GM12892 (cell line): ENCODE measurements around the gene CNOT4.
"Not testable (repeated sequence)": the region's sequence is repeated elsewhere in the genome, so short reads cannot be mapped to it uniquely, and the experiment has no call there.

Experiments used
- DNase-seq: peaks from one replicate; pipeline ENCODE4 v3.0.0; 2011; ENCODE audit not compliant: insufficient read length
- FAIRE-seq: peaks from 2 replicates; lab custom pipeline; 2011; peaks lifted over from hg19 to GRCh38; lab: Jason Lieb, UNC
- POLR2A ChIP-seq: IDR thresholded peaks from 2 replicates; pipeline ENCODE4 v1.6.1; 2011; ENCODE audit warnings: low read depth, low read length, control low read depth
- POLR2AphosphoS5 ChIP-seq: IDR thresholded peaks from 2 replicates; pipeline ENCODE4 v1.6.1; 2011; ENCODE audit warnings: low read depth, low read length, control low read depth
- TAF1 ChIP-seq: IDR thresholded peaks from 2 replicates; pipeline ENCODE4 v1.6.1; 2011; ENCODE audit warnings: low read depth, mild to moderate bottlenecking, control low read depth, low read length, borderline replicate concordance

The CNOT4 gene

GRCh38 chr7:135365721-135366120 is 144.2 kb downstream of the CNOT4 start:
- no peak for TF ChIP-seq POLR2AphosphoS5
- TF ChIP-seq POLR2A, result no peak
- no peak for TF ChIP-seq TAF1
- DNase-seq (no peak), FAIRE-seq (no peak)

GRCh38 chr7:135364206-135364605 is 145.7 kb downstream of the CNOT4 start:
- DNase-seq (no peak), FAIRE-seq (no peak)
- no peak for TF ChIP-seq POLR2AphosphoS5
- no peak for TF ChIP-seq POLR2A
- TF ChIP-seq TAF1, result no peak

GRCh38 chr7:135362871-135363270 is 147.0 kb downstream of the CNOT4 start:
- FAIRE-seq (no peak), DNase-seq (no peak)
- no peak for TF ChIP-seq TAF1
- TF ChIP-seq POLR2AphosphoS5, result no peak
- TF ChIP-seq POLR2A, result no peak

- TF ChIP-seq POLR2AphosphoS5, result no peak
- no peak for TF ChIP-seq TAF1
- no peak for TF ChIP-seq POLR2A
- DNase-seq (no peak), FAIRE-seq (no peak)
Measured at GRCh38 chr7:135361788-135362187, 148.1 kb downstream of the CNOT4 start.

GRCh38 chr7:135359615-135360014 is 150.3 kb downstream of the CNOT4 start:
- DNase-seq, result no peak
- no peak for FAIRE-seq
- TF ChIP-seq POLR2A (no peak), TAF1 (no peak), POLR2AphosphoS5 (no peak)

- DNase-seq (no peak), FAIRE-seq (no peak)
- TF ChIP-seq TAF1, result no peak
Measured at GRCh38 chr7:135355377-135356048, 154.4 kb downstream of the CNOT4 start.

GRCh38 chr7:135353832-135354231 is 156.1 kb downstream of the CNOT4 start:
- FAIRE-seq (no peak), DNase-seq (no peak)
- TF ChIP-seq POLR2A (no peak), TAF1 (no peak), POLR2AphosphoS5 (no peak)

GRCh38 chr7:135352285-135352684 is 157.6 kb downstream of the CNOT4 start:
- no peak for FAIRE-seq
- TF ChIP-seq POLR2A, result no peak
- no peak for TF ChIP-seq POLR2AphosphoS5
- TF ChIP-seq TAF1, result no peak
- no peak for DNase-seq

- DNase-seq, FAIRE-seq: not testable (repeated sequence)
Measured at GRCh38 chr7:135351070-135351469, 158.8 kb downstream of the CNOT4 start.

- FAIRE-seq (no peak), DNase-seq (no peak)
- TF ChIP-seq POLR2AphosphoS5, result no peak
- TF ChIP-seq TAF1, result no peak
- TF ChIP-seq POLR2A, result no peak
Measured at GRCh38 chr7:135349746-135350145, 160.2 kb downstream of the CNOT4 start.

- TF ChIP-seq TAF1, result no peak
- TF ChIP-seq POLR2A, result no peak
- TF ChIP-seq POLR2AphosphoS5, result no peak
Measured at GRCh38 chr7:135348493-135348892, 161.4 kb downstream of the CNOT4 start.

GRCh38 chr7:135343361-135343760 is 166.5 kb downstream of the CNOT4 start:
- TF ChIP-seq TAF1 (no peak), POLR2A (no peak), POLR2AphosphoS5 (no peak)
- DNase-seq (no peak), FAIRE-seq (no peak)

More at GRCh38 chr7:135348493-135348892, 161.4 kb downstream of the CNOT4 start:
- FAIRE-seq, result no peak
- no peak for DNase-seq
